Ammon's horn (tissue), 1 donor: ENCODE measurements around the gene NAA35.
"Not testable (repeated sequence)": the region's sequence is repeated elsewhere in the genome, so short reads cannot be mapped to it uniquely, and the experiment has no call there.

Experiments
- DNase-seq: peaks from one replicate; pipeline ENCODE4 v3.0.0-alpha.2; 2016; ENCODE audit warnings: low spot score

The NAA35 gene

DNA sequence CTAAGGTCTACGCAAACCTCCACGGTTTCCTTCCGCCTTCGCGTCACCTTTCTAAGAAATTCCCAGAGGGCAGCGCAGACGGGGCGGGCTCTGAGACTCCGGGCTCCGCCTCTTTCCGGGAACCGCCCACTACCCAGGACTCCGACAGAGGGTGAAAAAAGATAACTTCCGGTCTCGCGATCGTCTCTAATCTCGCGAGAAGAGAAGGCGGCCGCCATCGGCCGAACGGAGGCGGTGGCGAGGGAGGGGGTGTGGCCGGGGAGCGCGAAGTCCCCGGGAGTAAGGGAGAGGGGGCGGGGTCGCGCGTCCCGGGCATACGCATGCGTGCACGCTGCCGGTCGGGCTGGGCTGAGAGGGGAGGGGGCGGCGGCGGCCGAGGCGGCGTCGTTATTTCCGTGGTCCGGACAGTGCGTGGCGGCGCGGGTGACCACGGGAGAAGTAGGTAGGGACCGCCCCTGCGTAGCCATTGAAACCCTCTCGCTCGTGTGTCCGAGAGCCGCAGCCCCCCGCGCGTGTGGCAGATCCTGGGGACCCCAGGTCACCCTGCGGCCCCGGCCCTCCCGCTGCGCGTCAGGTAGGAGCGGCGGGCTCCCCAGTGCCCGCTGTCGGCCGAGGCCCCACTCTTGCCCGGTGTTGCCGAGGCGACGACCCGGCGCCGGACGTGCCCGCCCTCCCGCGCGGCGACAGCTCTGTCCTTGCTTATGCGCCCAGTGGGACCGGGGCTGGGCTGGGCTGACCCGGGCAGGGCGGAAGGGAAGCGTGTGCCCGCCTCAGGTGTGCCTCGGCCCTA is at the start of gene NAA35:
Gene NAA35, plus strand, starts transcription at position 315 of the 790 bp plus-strand sequence. CDS start 1,014 bp downstream, outside the sequence.
- peak; percentile 97 for DNase-seq

DNA sequence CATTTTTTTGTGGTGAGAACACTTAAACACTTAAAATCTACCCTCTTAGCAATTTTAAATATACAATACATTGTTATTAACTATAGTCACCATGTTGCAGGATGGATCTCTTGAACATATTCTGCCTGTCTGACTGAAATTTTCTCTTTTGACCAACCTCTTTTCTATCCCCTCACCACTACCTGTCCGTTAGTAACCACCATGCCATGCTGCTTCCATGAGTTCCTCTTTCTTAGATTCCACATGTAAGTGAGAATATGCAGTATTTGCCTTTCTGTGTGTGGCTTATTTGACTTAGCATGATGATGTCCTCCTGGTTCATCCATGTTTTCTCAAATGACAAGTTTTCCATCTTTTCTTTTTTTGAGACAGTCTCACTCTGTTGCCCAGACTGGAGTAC is 48.5 kb upstream of the NAA35 start:
- DNase-seq, result no peak

DNA sequence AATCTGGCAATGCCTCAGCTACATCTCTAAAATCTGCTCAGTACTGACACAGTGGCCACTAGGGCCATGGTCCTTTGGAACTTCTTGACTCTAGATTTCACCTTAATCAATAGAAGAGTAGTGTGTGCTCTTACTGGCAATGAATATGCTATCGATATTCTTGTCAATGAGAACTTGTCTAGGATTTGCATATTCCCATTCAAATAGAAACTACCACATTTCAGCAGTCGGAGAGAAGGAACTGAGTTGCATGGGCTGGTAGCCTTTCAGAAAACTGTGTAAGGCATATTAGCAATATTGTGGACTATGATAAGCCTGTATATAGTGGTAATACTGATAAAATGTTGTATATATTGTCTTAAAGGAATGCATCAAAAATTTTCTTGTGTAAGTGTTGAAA is 45.3 kb upstream of the NAA35 start:
- no peak for DNase-seq

DNA sequence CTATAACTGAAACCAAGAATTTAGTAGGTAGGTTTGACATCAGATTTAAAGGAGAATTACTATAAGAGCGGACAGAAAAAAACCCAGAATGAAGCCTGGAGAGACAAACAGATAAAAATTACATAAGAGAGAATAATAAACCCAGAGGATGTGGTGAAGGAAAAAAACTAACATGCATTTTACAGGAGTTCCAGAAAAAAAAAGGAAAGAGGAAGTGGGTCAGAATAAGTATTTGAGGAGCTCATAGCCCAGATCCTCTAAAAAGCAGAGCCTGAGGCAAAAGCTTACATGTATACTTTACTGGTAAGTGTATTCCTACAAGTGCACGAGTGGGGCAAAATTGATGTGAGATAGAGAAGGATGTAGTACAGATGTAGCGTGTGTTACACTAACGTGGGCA is 43.1 kb upstream of the NAA35 start:
- DNase-seq, result no peak

DNA sequence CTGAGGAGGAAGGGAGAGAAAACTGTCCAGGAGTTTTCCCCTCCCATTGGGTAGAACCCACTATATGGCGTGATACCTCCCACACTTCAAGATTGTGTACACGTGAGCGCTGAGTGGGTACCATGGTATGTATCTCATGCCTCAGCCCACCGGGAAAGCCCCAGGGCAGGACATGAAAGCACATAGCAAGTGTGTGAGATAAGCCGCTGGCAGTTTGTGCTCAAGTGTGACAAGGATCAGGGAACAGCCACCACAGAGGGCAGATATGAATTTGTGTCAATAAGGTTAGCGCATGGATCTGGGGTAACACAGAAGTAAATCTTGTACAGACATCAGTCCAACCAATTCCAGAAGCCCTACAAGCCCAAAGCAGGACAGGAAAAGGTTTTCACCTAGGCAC is 42.6 kb upstream of the NAA35 start:
- DNase-seq, result no peak

DNA sequence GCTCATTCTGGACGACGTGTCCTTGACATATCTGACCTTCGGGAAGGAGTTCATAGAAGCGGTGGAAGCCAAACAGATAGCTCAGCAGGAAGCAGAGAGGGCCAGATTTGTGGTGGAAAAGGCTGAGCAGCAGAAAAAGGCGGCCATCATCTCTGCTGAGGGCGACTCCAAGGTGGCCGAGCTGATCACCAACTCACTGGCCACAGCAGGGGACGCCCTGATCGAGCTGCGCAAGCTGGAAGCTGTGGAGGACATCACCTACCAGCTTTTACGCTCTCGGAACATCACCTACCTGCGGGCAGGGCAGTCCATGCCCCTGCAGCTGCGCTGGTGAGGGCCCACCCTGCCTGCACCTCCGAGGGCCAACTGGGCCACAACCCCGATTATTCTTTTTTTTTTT is 41.6 kb upstream of the NAA35 start:
- DNase-seq, result no peak

DNA sequence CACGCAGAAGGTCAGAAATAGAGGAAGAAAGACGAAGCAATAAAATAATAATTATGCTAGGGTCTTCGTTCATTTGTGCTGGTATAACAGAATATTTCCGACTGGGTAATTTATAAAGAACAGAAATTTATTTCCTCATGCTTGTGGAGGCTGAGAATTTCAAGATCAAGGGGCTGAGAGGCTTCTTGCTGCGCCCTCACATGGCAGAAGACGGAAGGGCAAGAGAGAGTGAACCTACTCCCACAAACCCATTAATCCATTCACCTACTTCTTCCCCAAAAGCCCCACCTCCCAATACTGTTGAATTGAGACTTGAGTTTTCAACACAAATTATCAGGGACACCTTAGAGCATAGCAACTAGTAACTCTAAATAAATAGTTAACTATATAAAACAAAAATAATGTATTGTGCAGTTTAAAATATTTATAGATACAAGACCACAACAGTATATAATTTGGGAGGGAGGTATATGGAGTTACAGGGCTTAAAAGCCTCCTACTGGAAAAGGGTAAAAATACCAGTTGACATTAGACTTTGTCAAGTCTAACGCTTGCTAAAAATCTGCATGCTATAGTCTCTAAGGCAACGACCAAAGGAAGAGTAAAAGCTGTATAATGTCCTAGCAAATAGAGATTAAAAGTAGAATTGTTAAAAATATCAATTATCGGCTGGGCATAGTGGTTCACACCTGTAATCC is 40.3 kb upstream of the NAA35 start:
- no peak for DNase-seq

DNA sequence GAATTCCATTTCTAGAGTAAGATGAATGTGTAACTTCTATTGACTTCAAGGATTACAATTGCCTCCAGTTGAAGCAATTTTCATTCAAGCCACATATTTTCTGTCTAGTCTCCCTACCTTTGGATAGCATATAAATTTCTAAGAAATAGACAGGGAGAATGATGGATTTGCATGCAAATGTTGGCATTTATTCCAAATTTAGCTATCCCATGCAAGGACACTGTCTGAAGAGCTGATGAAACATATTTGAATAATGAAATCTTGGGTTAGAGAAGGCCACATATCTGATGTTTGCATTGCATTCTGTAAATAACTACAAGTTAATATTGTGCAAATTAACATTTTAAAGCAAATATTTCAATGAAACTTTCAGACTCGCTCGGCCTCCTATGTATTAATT is 36.0 kb upstream of the NAA35 start:
- DNase-seq, result no peak

DNA sequence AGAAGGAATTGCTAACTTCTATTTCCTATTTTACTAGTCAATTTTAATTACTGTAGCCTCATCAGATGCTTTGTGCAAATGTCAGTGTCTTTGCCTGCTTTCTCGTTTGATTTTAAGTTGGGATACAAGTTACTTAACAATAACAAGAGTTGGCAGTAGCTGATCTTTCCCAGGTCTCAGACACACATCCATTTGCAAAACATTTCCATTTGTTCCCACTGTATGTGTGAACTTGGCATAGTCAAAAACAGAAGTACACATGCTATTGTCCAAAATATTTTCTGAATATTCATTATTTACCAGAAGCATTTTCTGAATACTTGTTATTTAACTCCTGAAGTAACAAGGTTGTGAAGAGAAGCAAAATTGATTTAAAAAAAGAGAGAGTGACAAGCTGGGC is 35.0 kb upstream of the NAA35 start:
- no peak for DNase-seq

DNA sequence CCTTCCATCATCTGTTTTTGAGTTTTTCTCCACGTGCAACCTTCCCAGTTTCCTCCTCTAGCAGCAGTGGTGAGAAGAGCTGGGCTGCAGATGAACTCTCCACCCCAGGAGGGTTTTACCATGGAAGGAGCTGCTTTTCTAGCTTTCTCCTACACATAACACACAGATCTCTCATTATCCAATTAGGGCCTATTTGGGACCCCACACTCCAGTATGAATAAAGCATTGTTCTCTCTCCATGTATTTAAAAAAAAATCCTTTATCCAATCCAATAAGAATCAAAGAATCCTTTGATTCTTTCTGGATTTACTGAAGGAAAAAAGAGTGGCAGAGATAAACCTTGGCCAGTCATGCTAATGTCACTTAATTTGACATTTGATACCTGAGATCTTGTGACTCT is 31.6 kb upstream of the NAA35 start:
- DNase-seq, result no peak

DNA sequence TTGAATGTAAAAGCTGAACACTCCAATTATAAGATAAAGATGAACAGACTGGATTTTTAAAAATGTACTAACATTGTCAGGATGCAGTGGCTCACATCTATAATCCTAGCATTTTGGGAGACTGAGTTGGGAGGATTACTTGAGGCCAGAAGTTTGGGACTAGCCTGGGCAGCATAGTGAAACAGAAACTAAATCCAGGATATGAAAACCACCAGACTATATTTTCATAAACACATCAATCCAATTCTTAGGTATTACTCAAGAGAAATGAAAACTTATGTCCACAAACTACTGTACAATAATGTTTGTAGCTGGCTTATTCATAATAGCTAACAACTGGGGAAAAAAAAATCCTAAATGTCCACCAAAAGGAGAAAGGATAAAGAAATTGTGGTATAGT is 26.8 kb upstream of the NAA35 start:
- no peak for DNase-seq

DNA sequence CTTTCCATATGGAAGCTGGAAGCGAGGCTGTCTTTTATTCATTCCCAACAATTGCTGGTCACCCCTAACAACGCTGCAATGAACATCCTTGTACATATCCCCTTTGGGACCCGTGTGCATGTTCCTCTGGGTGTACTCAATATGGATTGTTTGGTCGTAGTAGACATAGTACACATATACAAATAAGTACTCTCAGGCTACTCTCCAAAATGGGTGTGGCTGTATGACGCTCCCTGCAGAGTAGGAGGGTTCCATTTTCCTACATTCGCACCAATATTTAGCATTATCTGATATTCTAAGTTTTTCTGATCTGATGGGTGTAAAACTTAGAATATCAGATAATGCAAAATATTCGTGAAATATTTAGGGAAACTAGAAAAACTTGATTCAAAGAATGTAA is 23.2 kb upstream of the NAA35 start:
- DNase-seq, result no peak

DNA sequence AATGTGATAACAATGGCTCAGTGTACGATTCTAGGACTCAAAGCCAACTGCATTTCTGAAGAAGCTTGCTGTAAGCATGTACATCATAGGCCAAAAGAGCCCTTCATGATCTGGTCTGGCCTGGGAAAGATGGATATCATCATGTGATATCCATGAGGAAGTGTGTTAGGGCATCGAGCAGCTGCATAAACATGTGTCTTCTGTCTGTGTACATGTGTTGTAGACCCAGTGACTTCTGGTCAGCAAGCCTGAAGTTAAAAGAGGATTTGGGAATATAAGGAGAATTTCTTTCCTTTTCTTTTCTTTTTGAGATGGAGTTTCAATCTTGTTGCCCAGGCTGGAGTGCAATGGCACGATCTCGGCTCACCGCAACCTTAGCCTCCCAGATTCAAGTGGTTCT is 15.5 kb upstream of the NAA35 start:
- DNase-seq, result no peak

DNA sequence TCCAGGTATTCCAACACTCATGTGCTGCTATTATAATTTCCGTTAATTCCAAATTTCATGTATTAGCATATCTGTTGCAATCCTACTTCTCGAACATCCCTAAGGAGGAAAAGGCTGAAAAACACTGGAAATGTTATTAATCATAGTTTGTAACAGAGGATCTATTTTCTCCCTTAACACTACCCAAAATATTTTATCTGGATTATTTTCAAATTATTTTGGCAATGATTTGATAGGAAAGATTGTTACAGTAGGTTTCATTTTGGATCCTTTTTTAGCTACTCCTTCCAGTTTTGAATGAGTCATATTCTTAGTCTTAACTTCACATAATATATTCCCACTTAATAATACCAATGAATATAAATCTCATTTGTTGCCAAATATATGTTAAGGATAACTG is 13.9 kb upstream of the NAA35 start:
- DNase-seq, result no peak

DNA sequence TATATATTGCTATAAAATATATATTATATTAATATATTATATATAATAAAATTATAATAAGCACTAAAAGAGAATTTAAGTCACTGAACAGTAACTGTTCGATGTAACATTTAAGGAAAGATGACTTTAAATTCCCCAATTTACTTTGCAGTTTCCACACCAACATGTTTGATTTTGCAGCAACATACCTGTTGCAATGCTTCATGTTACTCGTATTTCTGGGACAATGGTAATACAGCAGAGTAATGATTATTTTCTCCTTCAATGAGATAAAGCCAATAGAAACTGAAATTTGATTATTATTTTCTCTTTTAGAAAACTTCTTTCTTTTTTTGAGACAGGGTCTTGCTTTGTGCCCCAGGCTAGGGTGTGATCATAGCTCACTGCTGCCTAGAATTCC is 9.5 kb upstream of the NAA35 start:
- DNase-seq, result no peak

DNA sequence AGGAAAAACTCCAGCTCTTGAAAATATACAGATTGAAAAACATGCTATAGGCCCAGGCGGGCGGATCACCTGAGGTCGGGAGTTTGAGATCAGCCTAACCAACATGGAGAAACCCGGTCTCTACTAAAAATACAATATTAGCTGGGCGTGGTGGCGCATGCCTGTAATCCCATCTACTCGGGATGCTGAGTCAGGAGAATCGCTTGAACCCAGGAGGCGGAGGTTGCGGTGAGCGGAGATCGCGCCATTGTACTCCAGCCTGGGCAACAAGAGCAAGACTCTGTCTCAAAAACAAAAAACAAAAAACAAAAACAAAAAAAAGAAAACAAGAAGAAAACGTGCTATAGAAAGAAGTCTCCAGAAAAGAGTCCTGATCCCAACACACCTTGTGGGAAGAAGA is 5.0 kb upstream of the NAA35 start:
- DNase-seq, result not testable (repeated sequence)

DNA sequence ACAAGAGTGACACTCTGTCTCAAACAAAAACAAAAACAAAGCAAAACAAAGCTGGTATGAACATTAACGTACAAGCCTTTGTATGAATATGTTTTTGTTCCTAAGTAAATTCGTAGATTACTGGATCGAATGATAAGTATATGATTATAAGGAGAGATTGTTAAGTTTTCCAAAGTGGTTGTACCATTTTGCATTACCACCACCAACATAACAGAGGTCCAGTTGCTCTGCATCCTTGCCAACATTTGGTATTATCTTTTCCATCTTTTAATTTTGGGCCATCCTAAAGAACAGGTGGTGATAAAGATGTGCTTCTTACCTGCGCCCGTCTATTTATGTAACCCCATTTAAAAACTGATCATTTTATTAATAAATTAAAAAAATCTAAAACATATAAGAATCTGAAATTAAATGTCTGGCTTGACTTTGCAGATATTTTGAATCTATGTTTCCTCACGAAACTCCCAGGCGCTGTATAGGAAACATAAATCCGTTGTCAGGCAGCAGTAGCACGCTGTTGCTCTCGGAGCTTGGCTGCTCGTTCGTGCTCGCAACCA is 593 bp upstream of the NAA35 start:
- no peak for DNase-seq

DNA sequence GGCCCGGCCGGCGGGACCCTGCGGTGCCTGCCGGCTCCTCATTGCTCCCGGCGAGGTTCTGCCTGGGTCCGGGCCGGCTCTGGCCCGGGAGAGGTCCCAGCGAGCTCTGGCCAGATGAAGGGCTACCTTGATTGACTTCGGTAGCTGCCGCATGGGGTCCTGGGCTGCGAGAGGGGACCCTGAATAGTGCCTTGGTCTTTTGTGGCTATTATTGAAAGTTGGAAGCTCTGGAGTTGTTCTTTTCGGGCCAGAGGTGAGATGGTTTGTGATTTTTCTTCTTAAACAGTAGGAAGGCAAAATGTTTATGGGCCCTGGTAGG is 635 bp downstream of the NAA35 start:
- no peak for DNase-seq

DNA sequence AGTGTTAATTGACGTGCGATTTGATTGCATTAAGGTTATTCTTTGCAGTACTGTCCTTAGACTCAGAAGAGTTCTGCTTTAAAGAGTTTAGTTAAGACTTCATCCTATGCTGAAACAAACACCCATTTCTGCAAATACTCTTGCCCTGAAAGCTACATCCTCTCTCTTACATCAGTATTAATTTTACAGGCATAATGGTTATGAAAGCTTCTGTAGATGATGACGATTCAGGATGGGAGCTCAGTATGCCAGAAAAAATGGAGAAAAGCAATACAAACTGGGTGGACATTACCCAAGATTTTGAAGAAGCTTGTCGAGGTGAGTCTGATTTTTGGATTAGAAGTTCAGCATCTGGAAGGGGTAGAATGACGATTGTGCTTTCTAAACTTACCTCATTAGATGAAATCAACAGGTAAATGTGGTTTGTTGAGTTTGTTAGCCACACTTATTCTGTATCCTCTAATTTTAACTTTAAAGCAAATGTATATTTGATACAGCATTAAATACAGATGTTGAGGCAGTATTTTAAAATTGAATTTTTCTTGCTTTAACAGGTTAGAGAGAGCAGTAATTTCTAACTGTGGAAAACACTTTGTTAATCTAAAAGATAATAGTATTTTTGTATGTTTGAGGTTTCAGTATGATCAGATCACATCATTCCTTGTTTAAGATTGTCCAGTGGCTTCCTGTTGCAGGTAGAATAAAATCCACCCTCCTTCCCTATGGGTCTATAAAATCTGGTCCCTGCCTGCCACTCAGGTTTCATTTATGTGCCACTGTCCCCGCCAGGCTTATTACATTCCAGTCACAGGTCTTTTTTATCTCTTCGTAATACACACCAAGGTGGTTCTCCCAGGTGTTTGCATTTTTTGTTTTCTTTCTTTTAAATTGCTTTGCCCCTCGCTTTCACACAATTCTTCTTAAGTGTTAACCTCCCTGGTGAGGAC is 1.3 kb downstream of the NAA35 start:
- DNase-seq, result no peak

DNA sequence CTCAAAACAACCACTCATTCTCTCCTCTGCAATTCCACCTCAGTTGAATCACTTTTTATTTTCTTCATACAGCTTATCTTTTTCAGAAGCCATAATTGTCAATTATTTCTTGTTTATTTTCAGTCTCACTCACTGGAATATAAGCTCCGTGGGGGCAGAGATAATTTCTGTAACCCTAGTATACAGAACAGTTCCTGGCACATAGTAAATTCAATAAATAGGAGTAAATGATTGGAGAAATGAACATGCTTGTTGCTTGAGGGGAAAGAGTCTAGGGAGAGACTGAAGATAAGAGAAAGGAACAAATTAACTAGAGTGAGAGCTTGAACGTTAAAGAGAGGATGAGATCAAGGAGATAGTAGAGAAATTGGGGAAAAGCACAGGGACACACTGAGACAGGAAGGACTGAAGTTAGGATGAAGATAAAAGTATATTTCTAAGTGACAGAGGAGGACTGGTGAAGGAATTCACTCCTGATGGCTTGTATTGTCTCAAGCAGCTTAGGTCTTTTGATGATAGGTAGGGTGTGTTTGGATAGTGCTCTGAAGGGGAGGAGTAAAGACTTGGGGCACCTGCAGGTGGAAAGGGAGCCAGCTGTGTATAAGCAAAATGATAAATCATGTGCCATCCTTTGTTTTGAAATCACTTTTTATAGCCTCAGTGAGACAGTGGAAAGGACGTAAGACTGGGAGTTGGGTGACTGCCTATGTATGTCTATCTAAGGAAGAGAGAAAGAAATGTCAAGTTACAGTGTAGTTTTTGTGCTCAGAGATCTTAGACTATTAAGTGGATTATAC is 2.2 kb downstream of the NAA35 start:
- DNase-seq, result no peak

DNA sequence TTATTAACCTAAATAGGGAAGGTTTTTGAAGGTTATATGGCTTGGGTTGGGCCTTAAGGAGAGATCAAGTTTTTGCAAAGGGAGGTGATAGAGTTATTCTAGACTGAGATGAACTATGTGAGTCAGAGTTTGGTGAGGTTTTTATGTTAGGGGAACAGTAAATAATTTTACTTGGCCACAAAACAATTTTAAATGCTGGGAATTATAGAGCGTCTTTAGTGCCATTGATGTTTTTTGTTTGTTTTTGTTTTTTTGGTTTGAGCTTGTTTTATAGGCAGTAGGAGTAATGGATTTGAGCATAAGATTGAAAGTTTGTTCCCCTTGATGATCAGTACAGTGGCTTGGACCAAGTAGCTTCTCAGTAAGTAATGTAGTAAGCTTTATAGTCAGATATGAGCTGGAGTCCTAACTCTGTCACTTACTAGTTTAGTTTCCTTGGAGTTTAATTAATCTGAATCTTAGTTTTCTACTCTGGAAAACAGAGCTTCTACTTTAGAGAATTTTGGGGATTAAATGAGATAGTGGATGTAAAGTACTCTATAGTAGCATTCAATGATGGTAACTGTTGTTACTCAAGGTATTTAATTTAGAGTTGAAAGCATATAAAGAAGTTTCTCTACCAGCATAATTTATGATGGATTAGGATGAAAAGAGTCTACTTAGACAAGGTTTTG is 2.9 kb downstream of the NAA35 start:
- DNase-seq, result no peak
